GM12892 (cell line): ENCODE results near the gene ADAMTS10.

Source experiments
- POLR2A ChIP-seq: IDR thresholded peaks from 2 replicates; pipeline ENCODE4 v1.6.1; 2011; ENCODE audit warnings: low read depth, low read length, control low read depth
- POLR2AphosphoS5 ChIP-seq: IDR thresholded peaks from 2 replicates; pipeline ENCODE4 v1.6.1; 2011; ENCODE audit warnings: low read depth, low read length, control low read depth

GRCh38 chr19:8531470-8531869 lies 79.0 kb downstream of the ADAMTS10 start:
- TF ChIP-seq POLR2A (no peak), POLR2AphosphoS5 (no peak)
